GM12878 (cell line): ENCODE data around the gene PEMT. TPM values are rescaled to one million over a fixed set of nuclear protein-coding genes. Genes with fewer than 3 reads are reported as not detected.

Experiments used
- MEF2A ChIP-seq: IDR thresholded peaks from 2 replicates; pipeline ENCODE4 v1.6.1; 2011; ENCODE audit warnings: low read depth, mild to moderate bottlenecking, low read length, moderate library complexity; ENCODE audit not compliant: insufficient read depth
- MEF2B ChIP-seq: fragments of 450-650 bp; IDR thresholded peaks from 2 replicates; pipeline ENCODE4 v1.6.1; 2018; ENCODE audit warnings: mild to moderate bottlenecking, moderate library complexity; ENCODE audit not compliant: partially characterized antibody, poor library complexity, severe bottlenecking
- polyA plus RNA-seq, 11 experiments: library from polyadenylated mRNA; depleted of rRNA in 4 of 11; unstranded in 6 of 11; stranded (reverse) in 5 of 11; fragments of >200 nt; fragmentation: Nextera tagmentation in 4 of 11; fragmentation: Illumina TruSeq in 1 of 11; extraction: Ambion mirVana in 4 of 11; extraction: Trizol in 1 of 11; gene quantifications; 1 replicate in 1 of 11; 2 replicates in 10 of 11; pipeline versions ENCODE4 v1.2.1 to v1.2.3, GENCODE V29; 2011 to 2016; ENCODE audit warnings: inconsistent platforms in 2 of 11, missing spikeins in 2 of 11, low read depth in 1 of 11
- total RNA-seq, 4 experiments: library from RNA; depleted of rRNA in 3 of 4; stranded (reverse); fragments of >200 nt in 3 of 4; fragmentation: Illumina TruSeq in 1 of 4; extraction: Trizol in 1 of 4; gene quantifications; 2 replicates each; pipeline versions ENCODE4 v1.2.1 to v1.2.3, GENCODE V29; 2013 to 2021
- TF ChIP-seq, protein P1 (sequence below): fragments of 450-650 bp; IDR thresholded peaks from 2 replicates; pipeline ENCODE4 v1.6.1; 2017; ENCODE audit warnings: antibody characterized with exemption, mild to moderate bottlenecking, moderate library complexity
- TF ChIP-seq, protein P2 (sequence below): IDR thresholded peaks from 2 replicates; pipeline ENCODE4 v1.6.1; 2011; ENCODE audit warnings: borderline replicate concordance, low read depth, mild to moderate bottlenecking, moderate library complexity, mixed read lengths, low read length; ENCODE audit not compliant: insufficient read depth; ENCODE audit errors: extremely low read length
- TF ChIP-seq, protein P3 (sequence below): fragments of 450-650 bp; formaldehyde crosslinking; IDR thresholded peaks from 2 replicates; pipeline ENCODE4 v1.5.0; 2022; ENCODE audit warnings: mild to moderate bottlenecking, missing genetic modification characterization
- TF ChIP-seq, protein P4 (sequence below): fragments of 450-650 bp; IDR thresholded peaks from 2 replicates; pipeline ENCODE4 v1.6.1; 2017; ENCODE audit warnings: low read depth, mild to moderate bottlenecking, moderate library complexity
- TF ChIP-seq, protein P5 (sequence below): fragments of 450-650 bp; conservative IDR thresholded peaks from 2 replicates; pipeline ENCODE4 v1.6.1; 2017; ENCODE audit warnings: mild to moderate bottlenecking, moderate library complexity

PEMT gene
- total and polyA plus RNA-seq, 10 of the 15 experiments (the other 5 are each of a cell fraction or from before 2014, with no cell fraction given): 2.8 to 44.7 (median 25.4) TPM

DNA sequence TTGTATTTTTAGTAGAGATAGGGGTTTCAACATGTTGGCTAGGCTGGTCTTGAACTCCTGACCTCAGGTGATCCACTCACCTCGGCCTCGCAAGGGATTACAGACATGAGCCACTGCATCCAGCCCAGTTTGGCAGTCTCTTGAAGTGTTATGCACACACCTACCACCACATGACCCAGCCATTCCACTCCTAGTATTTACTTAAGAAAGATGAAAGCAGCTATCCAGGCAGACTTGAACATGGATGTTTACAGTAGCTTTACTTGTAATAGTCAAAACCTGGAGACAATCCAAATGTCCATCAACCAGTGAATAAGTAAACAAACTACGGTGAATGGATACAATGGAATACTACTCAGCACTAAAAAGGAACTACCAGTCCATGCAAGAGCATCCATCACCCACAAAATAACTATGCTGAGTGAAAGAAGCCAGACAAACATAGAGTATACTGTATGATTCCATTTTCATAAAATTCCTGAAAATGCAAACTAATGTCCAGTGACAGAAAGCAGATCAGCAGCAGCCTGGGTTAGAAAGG lies 57.5 kb downstream of the PEMT start (continued):
- TF ChIP-seq, protein P1, sequence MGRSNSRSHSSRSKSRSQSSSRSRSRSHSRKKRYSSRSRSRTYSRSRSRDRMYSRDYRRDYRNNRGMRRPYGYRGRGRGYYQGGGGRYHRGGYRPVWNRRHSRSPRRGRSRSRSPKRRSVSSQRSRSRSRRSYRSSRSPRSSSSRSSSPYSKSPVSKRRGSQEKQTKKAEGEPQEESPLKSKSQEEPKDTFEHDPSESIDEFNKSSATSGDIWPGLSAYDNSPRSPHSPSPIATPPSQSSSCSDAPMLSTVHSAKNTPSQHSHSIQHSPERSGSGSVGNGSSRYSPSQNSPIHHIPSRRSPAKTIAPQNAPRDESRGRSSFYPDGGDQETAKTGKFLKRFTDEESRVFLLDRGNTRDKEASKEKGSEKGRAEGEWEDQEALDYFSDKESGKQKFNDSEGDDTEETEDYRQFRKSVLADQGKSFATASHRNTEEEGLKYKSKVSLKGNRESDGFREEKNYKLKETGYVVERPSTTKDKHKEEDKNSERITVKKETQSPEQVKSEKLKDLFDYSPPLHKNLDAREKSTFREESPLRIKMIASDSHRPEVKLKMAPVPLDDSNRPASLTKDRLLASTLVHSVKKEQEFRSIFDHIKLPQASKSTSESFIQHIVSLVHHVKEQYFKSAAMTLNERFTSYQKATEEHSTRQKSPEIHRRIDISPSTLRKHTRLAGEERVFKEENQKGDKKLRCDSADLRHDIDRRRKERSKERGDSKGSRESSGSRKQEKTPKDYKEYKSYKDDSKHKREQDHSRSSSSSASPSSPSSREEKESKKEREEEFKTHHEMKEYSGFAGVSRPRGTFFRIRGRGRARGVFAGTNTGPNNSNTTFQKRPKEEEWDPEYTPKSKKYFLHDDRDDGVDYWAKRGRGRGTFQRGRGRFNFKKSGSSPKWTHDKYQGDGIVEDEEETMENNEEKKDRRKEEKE: no peak
- no peak for TF ChIP-seq MEF2A
- TF ChIP-seq, protein P2, sequence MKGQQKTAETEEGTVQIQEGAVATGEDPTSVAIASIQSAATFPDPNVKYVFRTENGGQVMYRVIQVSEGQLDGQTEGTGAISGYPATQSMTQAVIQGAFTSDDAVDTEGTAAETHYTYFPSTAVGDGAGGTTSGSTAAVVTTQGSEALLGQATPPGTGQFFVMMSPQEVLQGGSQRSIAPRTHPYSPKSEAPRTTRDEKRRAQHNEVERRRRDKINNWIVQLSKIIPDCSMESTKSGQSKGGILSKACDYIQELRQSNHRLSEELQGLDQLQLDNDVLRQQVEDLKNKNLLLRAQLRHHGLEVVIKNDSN: no peak
- TF ChIP-seq, protein P3, sequence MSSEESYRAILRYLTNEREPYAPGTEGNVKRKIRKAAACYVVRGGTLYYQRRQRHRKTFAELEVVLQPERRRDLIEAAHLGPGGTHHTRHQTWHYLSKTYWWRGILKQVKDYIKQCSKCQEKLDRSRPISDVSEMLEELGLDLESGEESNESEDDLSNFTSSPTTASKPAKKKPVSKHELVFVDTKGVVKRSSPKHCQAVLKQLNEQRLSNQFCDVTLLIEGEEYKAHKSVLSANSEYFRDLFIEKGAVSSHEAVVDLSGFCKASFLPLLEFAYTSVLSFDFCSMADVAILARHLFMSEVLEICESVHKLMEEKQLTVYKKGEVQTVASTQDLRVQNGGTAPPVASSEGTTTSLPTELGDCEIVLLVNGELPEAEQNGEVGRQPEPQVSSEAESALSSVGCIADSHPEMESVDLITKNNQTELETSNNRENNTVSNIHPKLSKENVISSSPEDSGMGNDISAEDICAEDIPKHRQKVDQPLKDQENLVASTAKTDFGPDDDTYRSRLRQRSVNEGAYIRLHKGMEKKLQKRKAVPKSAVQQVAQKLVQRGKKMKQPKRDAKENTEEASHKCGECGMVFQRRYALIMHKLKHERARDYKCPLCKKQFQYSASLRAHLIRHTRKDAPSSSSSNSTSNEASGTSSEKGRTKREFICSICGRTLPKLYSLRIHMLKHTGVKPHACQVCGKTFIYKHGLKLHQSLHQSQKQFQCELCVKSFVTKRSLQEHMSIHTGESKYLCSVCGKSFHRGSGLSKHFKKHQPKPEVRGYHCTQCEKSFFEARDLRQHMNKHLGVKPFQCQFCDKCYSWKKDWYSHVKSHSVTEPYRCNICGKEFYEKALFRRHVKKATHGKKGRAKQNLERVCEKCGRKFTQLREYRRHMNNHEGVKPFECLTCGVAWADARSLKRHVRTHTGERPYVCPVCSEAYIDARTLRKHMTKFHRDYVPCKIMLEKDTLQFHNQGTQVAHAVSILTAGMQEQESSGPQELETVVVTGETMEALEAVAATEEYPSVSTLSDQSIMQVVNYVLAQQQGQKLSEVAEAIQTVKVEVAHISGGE (CRISPR knock-in tag): no peak
- no peak for TF ChIP-seq MEF2B
- TF ChIP-seq, protein P4, sequence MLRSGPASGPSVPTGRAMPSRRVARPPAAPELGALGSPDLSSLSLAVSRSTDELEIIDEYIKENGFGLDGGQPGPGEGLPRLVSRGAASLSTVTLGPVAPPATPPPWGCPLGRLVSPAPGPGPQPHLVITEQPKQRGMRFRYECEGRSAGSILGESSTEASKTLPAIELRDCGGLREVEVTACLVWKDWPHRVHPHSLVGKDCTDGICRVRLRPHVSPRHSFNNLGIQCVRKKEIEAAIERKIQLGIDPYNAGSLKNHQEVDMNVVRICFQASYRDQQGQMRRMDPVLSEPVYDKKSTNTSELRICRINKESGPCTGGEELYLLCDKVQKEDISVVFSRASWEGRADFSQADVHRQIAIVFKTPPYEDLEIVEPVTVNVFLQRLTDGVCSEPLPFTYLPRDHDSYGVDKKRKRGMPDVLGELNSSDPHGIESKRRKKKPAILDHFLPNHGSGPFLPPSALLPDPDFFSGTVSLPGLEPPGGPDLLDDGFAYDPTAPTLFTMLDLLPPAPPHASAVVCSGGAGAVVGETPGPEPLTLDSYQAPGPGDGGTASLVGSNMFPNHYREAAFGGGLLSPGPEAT: no peak
- TF ChIP-seq, protein P5, sequence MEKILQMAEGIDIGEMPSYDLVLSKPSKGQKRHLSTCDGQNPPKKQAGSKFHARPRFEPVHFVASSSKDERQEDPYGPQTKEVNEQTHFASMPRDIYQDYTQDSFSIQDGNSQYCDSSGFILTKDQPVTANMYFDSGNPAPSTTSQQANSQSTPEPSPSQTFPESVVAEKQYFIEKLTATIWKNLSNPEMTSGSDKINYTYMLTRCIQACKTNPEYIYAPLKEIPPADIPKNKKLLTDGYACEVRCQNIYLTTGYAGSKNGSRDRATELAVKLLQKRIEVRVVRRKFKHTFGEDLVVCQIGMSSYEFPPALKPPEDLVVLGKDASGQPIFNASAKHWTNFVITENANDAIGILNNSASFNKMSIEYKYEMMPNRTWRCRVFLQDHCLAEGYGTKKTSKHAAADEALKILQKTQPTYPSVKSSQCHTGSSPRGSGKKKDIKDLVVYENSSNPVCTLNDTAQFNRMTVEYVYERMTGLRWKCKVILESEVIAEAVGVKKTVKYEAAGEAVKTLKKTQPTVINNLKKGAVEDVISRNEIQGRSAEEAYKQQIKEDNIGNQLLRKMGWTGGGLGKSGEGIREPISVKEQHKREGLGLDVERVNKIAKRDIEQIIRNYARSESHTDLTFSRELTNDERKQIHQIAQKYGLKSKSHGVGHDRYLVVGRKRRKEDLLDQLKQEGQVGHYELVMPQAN: no peak
